ENCODE measurements around the gene SURF6. TPM values are rescaled to one million over a fixed set of nuclear protein-coding genes. Genes with fewer than 3 reads are reported as not detected.
A peak's percentile ranks its signal among the peaks of the same experiment; 100 is the strongest.
"Not testable (repeated sequence)": the region's sequence is repeated elsewhere in the genome, so short reads cannot be mapped to it uniquely, and the experiment has no call there.

The SURF6 gene
- total RNA-seq, 1 donor: 8.2 TPM

GRCh38 chr9:133333011-133333410, 3.0 kb downstream of the SURF6 start:
- TF ChIP-seq CTCF (IDR thresholded peaks at IDR 0.05; ENCODE audit: insufficient read depth, low read depth, low read length): no peak
- H3K4me3 ChIP-seq (ENCODE audit: low read depth, low read length): no peak overlapping the region
- DNase-seq (ENCODE audit: low read depth): no peak

GRCh38 chr9:133332381-133332730, 3.6 kb downstream of the SURF6 start:
- DNase-seq (ENCODE audit: low read depth): no peak
- H3K4me3 ChIP-seq (ENCODE audit: low read depth, low read length): no peak overlapping the region
- no peak for TF ChIP-seq CTCF (IDR thresholded peaks at IDR 0.05; ENCODE audit: insufficient read depth, low read depth, low read length)

GRCh38 chr9:133331641-133332380, 4.2 kb downstream of the SURF6 start:
- TF ChIP-seq CTCF (IDR thresholded peaks at IDR 0.05; ENCODE audit: insufficient read depth, low read depth, low read length): no peak
- DNase-seq (ENCODE audit: low read depth): no peak
- H3K4me3 ChIP-seq (ENCODE audit: low read depth, low read length): no peak overlapping the region

- no peak for TF ChIP-seq CTCF (IDR thresholded peaks at IDR 0.05; ENCODE audit: insufficient read depth, low read depth, low read length)
- no peak for DNase-seq (ENCODE audit: low read depth)
- no peak overlapping the region for H3K4me3 ChIP-seq (ENCODE audit: low read depth, low read length)
Measured at GRCh38 chr9:133331221-133331620, 4.8 kb downstream of the SURF6 start.

- TF ChIP-seq CTCF (IDR thresholded peaks at IDR 0.05; ENCODE audit: insufficient read depth, low read depth, low read length): peak; percentile 55
- not testable (repeated sequence) for DNase-seq (ENCODE audit: low read depth); H3K4me3 ChIP-seq (ENCODE audit: low read depth, low read length)
Measured at GRCh38 chr9:133329306-133330156, 6.5 kb downstream of the SURF6 start.

GRCh38 chr9:133327834-133328484, 8.0 kb downstream of the SURF6 start:
- H3K4me3 ChIP-seq (ENCODE audit: low read depth, low read length): no peak overlapping the region
- no peak for TF ChIP-seq CTCF (IDR thresholded peaks at IDR 0.05; ENCODE audit: insufficient read depth, low read depth, low read length)
- no peak for DNase-seq (ENCODE audit: low read depth)

GRCh38 chr9:133327021-133327420, 9.0 kb downstream of the SURF6 start:
- H3K4me3 ChIP-seq (ENCODE audit: low read depth, low read length); DNase-seq (ENCODE audit: low read depth): not testable (repeated sequence)
